A673 (cell line): Measurements from ENCODE around the gene MYOF. TPM values are rescaled to one million over a fixed set of nuclear protein-coding genes. Genes with fewer than 3 reads are reported as not detected.

Experiments used
- BruUV-seq: library from RNA; stranded (reverse); fragments of 400-500 nt; replicated peaks from 2 replicates; lab custom pipeline; 2021; lab: Mats Ljungman, UMichigan
- CTCF ChIA-PET: fragments of 300-600 bp; sonication (Branson Sonifier 250); formaldehyde crosslinking; loops from one replicate; lab custom pipeline; 2022; ENCODE audit warnings: antibody characterized with exemption; lab: Charles Lee
- POLR2A ChIA-PET: fragments of 300-600 bp; sonication (Branson Sonifier 250); formaldehyde crosslinking; loops from one replicate; lab custom pipeline; 2022; ENCODE audit warnings: antibody characterized with exemption; ENCODE audit not compliant: low non-redundant PET; lab: Charles Lee
- DNase-seq: peaks from one replicate; pipeline ENCODE4 v3.0.0-alpha.2; 2015; ENCODE audit warnings: low spot score
- H3K27ac ChIP-seq: fragments of 200-600 bp; sonication (generic); 2 replicates; pipeline ENCODE4 v1.5.1; 2016; ENCODE audit warnings: mixed run types, low read depth, mild to moderate bottlenecking, mixed read lengths, antibody characterized with exemption, low read length; ENCODE audit not compliant: poor library complexity, severe bottlenecking
- H3K27me3 ChIP-seq: fragments of 200-600 bp; sonication (generic); replicated peaks from 2 replicates; pipeline ENCODE4 v1.6.1; 2017; ENCODE audit warnings: mixed run types, low read depth, mild to moderate bottlenecking, mixed read lengths, antibody characterized with exemption, low read length; ENCODE audit not compliant: insufficient read depth, poor library complexity
- H3K36me3 ChIP-seq: fragments of 200-600 bp; sonication (generic); 2 replicates; pipeline ENCODE4 v1.6.1; 2016; ENCODE audit warnings: mixed run types, mild to moderate bottlenecking, mixed read lengths, antibody characterized with exemption, low read length; ENCODE audit not compliant: insufficient read depth, poor library complexity, severe bottlenecking
- H3K4me1 ChIP-seq: fragments of 200-600 bp; sonication (generic); 2 replicates; pipeline ENCODE4 v1.6.1; 2017; ENCODE audit warnings: mixed run types, mild to moderate bottlenecking, mixed read lengths, antibody characterized with exemption, low read length; ENCODE audit not compliant: insufficient read depth, poor library complexity, severe bottlenecking
- H3K4me3 ChIP-seq: fragments of 200-600 bp; sonication (generic); 2 replicates; pipeline ENCODE4 v1.5.1; 2016; ENCODE audit warnings: low read depth, mixed run types, mild to moderate bottlenecking, mixed read lengths, low read length; ENCODE audit not compliant: poor library complexity, severe bottlenecking
- H3K9me3 ChIP-seq: fragments of 200-600 bp; sonication (generic); 2 replicates; pipeline ENCODE4 v1.6.1; 2016; ENCODE audit warnings: mixed run types, low read depth, mild to moderate bottlenecking, mixed read lengths, antibody characterized with exemption, low read length; ENCODE audit not compliant: poor library complexity, severe bottlenecking
- EZH2 ChIP-seq: fragments of 200-600 bp; sonication (generic); IDR thresholded peaks from 2 replicates; pipeline ENCODE4 v1.6.1; 2017; ENCODE audit warnings: borderline replicate concordance, low read depth, mild to moderate bottlenecking, mixed read lengths, antibody characterized with exemption, low read length; ENCODE audit not compliant: poor library complexity, severe bottlenecking
- intact Hi-C: fragments of 100-400 bp; cut with micrococcal nuclease; formaldehyde crosslinking; loops from one replicate; pipeline ENCODE4 v1.10.0; 2022; ENCODE audit not compliant: unreplicated experiment
- total RNA-seq: library from RNA; stranded (reverse); gene quantifications from 2 replicates; pipeline ENCODE4 v1.2.3, GENCODE V29; 2021
- TF ChIP-seq, protein P1 (sequence below): fragments of 300-800, 200-600 bp; sonication (generic); conservative IDR thresholded peaks from 2 replicates; pipeline ENCODE4 v1.5.1; 2017; ENCODE audit warnings: low read depth, mild to moderate bottlenecking, antibody characterized with exemption, low read length, moderate library complexity, mixed read lengths

MYOF gene
- total RNA-seq, 1 experiment from 2014 or later, result 24.2 TPM

DNA sequence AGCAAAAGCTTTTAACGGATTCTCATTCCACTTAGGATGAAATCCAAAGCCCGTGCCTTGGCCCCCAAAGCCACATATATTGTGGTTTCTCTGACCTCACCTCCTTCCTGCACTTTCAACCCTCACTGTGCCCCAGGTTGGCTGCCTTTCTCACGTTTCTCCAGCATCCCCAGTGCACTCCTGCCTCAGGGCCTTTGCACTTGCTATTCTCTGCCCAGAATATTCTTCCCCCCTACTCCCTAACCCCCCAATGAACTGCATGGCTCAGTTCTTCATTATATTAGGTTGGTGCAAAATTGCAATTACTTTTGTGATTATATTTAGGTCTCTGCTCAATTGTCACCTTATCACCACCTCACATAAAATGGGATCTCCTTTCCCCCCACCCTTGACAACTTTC, 34.2 kb downstream of the MYOF start:
- intact Hi-C loops, result no loop called here
- POLR2A ChIA-PET, result no interaction called here
- no peak for DNase-seq
- CTCF ChIA-PET, result no interaction called here
- Histone ChIP-seq H3K27me3 (no peaks in the 10 kb centered on the region), H3K4me3 (no peak overlapping the region), H3K36me3 (no peaks in the 10 kb centered on the region), H3K4me1 (peaks cover 4% of the 10 kb centered on the region), H3K27ac (no peak overlapping the region), H3K9me3 (no peaks in the 10 kb centered on the region)
- TF ChIP-seq EZH2, result no peak
- BruUV-seq, result no TSS peak

DNA sequence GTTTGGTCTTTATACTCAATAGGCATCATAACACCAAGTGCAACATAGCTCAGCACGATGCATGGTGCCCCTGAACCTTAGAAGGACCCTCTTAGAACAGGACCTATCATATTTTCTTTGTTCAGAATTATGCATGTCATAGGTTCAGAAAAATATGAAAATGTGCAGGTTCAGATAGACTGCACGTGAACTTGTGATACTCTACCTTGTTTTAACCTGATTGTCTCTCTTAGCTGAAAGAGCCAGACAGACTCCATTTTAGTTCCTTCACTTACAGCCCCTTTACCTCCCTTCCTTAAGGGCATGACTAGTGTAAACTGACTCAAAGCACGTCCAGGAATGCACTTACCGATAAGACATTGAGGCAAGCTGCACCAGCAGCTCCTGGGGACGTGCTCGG, 35.1 kb downstream of the MYOF start:
- Histone ChIP-seq H3K9me3 (no peaks in the 10 kb centered on the region), H3K27ac (no peak overlapping the region), H3K4me3 (no peak overlapping the region), H3K27me3 (no peaks in the 10 kb centered on the region), H3K36me3 (no peaks in the 10 kb centered on the region), H3K4me1 (peaks cover 14% of the 10 kb centered on the region)
- no peak for DNase-seq
- CTCF ChIA-PET, result no interaction called here
- TF ChIP-seq, protein P1, sequence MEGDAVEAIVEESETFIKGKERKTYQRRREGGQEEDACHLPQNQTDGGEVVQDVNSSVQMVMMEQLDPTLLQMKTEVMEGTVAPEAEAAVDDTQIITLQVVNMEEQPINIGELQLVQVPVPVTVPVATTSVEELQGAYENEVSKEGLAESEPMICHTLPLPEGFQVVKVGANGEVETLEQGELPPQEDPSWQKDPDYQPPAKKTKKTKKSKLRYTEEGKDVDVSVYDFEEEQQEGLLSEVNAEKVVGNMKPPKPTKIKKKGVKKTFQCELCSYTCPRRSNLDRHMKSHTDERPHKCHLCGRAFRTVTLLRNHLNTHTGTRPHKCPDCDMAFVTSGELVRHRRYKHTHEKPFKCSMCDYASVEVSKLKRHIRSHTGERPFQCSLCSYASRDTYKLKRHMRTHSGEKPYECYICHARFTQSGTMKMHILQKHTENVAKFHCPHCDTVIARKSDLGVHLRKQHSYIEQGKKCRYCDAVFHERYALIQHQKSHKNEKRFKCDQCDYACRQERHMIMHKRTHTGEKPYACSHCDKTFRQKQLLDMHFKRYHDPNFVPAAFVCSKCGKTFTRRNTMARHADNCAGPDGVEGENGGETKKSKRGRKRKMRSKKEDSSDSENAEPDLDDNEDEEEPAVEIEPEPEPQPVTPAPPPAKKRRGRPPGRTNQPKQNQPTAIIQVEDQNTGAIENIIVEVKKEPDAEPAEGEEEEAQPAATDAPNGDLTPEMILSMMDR, result no peak
- TF ChIP-seq EZH2, result no peak
- no TSS peak for BruUV-seq
- POLR2A ChIA-PET, result no interaction called here
- intact Hi-C loops, result no loop called here

DNA sequence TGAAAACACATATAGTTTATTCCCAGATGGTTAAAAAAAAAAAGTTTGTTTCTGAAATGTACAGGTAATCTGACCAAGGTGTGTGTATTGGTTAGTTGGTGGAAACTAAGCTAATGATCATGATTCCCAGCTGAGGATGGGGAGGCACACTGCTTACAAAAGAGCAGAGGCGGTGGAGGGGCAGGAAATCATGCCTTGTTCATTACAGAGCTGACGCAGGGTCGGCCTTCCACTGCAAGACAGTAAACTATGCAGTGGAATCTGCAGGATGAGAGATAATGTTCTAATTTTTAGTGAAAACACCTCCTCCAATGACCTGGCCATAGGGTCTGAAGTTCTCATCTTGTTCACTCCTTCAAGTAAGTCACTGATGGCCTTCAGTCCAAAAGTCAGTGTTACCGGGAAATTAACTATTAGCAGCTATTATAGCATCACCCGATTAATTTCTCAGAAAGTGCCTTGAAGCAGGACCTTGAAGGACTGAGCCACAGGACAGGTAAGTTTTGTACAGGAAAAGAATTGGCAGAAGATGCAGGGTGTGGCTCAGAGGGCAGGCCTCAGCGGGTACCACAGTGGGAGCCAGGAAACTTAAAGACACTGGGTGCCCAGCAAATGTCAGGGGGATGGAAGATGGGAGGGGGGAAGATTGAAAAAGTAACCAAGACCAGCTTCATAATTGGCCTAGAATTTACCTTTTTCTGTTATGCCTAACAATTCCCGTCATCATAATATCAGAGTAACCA, 36.0 kb downstream of the MYOF start:
- Histone ChIP-seq H3K9me3 (no peaks in the 10 kb centered on the region), H3K4me3 (no peak overlapping the region), H3K27me3 (no peaks in the 10 kb centered on the region), H3K4me1 (peaks cover 22% of the 10 kb centered on the region), H3K27ac (no peak overlapping the region), H3K36me3 (no peaks in the 10 kb centered on the region)
- no TSS peak for BruUV-seq
- intact Hi-C loops, result no loop called here
- ChIA-PET POLR2A (no interaction called here), CTCF (interaction anchor here (0.5 to 0.6 kb wide), 2 partner anchors 40 kb away, joined by 3 to 6 read pairs; no protein-coding TSS in a partner anchor)
- TF ChIP-seq EZH2, result no peak
- TF ChIP-seq, protein P1, result no peak
- no peak for DNase-seq
